LNCAP (cell line): Measurements from ENCODE around the gene NTN4.
A peak's percentile ranks its signal among the peaks of the same experiment; 100 is the strongest.

Source experiments
- TF ChIP-seq, protein P1 (sequence below): fragments of 450-650 bp; IDR thresholded peaks from 2 replicates; pipeline ENCODE4 v1.5.1; 2017; ENCODE audit warnings: mild to moderate bottlenecking

The NTN4 gene

DNA sequence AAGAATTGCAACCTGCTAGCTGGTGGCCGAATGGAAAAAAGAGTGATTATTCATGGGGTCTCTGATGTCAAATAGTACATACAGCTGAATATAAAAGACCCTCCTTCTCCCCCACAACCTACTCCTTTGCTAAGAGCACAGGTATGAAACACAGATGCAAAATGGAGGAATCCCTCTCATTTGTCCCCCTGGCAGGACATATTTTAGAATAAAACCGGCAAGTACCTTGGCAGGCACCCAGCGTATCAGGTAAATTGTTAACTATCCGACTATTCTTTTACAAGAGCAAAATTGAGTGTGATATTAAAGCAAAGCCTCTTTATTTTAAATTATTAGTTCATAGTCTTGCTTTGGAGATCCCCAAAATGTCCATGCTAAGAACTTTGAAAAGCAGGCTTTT, 165.6 kb downstream of the NTN4 start:
- TF ChIP-seq, protein P1, sequence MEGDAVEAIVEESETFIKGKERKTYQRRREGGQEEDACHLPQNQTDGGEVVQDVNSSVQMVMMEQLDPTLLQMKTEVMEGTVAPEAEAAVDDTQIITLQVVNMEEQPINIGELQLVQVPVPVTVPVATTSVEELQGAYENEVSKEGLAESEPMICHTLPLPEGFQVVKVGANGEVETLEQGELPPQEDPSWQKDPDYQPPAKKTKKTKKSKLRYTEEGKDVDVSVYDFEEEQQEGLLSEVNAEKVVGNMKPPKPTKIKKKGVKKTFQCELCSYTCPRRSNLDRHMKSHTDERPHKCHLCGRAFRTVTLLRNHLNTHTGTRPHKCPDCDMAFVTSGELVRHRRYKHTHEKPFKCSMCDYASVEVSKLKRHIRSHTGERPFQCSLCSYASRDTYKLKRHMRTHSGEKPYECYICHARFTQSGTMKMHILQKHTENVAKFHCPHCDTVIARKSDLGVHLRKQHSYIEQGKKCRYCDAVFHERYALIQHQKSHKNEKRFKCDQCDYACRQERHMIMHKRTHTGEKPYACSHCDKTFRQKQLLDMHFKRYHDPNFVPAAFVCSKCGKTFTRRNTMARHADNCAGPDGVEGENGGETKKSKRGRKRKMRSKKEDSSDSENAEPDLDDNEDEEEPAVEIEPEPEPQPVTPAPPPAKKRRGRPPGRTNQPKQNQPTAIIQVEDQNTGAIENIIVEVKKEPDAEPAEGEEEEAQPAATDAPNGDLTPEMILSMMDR = no peak

GRCh38 chr12:95624589-95624988, 166.0 kb downstream of the NTN4 start:
- TF ChIP-seq, protein P1 = no peak

DNA sequence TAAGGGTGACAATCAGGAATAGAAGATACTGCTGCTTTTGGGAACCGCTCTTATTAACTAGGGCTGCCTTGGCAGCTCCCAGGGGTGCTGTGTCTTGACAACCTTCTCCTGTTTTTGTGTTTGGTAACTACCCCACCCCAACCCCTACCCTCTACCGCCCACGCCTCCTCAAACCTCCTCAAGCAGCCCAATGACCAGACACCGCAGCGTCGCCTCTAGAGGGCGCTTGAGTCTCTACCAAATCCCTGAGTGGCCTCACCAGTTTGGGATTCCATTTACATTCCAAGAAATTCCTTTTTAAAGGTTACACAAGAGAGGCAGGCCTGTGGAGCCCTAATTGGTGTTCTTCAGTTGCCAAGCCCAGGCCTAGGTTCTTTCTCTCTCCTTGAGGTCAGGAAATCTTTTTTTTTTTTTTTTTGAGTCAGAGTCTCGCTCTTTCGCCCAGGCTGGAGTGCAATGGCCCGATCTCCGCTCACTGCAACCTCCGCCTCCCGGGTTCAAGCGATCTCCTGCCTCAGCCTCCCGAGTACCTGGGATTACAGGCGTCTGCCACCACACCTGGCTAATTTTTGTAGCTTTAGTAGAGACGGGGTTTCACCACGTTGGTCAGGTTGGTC, 166.9 kb downstream of the NTN4 start:
- TF ChIP-seq, protein P1 = peak; percentile 87

DNA sequence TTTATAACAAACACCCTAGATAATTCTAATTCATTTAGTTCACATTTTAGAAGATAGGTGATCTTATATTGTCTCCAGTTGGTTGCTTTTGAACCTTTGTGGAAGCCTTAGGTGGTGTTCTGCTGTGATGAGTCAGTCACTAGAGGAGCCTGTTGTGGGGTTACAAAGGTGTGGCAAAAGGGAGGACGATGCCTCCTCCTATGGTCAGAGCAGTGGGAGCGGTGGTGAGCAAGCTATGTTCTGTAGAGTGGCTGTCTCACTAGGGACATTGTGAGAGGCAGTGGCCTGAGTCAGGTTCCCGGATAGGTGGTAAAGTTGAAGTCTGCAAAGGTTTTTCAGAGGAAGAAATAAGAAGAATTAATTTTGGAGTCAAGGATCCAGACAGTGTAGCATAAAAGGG, 167.7 kb downstream of the NTN4 start:
- TF ChIP-seq, protein P1 = no peak

- TF ChIP-seq, protein P1 = no peak
Measured at GRCh38 chr12:95621725-95622124, 168.8 kb downstream of the NTN4 start.

GRCh38 chr12:95620171-95620570, 170.4 kb downstream of the NTN4 start:
- TF ChIP-seq, protein P1 = no peak

DNA sequence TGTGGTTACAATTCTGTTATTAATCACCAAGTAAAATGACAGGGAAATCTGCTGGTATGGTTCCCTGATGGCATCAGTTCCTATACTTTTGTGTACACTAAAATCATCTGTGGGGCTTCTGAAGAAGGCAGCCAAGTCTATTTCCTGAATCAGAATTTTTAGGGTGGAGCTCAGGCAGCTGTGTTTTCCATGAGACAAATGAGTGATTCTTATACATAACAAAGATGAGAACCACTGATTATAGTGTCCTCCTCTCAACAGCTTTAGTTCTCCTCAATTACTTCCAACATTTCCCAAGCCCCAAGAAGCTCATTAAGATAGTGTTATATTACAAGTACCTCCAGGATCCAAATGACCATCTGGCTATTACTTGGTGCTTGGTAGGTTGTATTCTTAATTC, 174.8 kb downstream of the NTN4 start:
- TF ChIP-seq, protein P1 = no peak
